Vagina (tissue), 2 donors: ENCODE data around the gene TBX15. TPM values are rescaled to one million over a fixed set of nuclear protein-coding genes. Genes with fewer than 3 reads are reported as not detected.
A peak's percentile ranks its signal among the peaks of the same experiment; 100 is the strongest.

ENCODE experiments used
- DNase-seq, 2 donors: peaks; one replicate each; pipeline ENCODE4 v3.0.0-alpha.2; 2017; ENCODE audit errors: extremely low spot score in 2 of 2
- H3K27ac ChIP-seq: fragments of 200-600 bp; sonication (generic); one replicate; pipeline ENCODE4 v1.5.1; 2019
- H3K27me3 ChIP-seq: fragments of 200-600 bp; sonication (generic); one replicate; pipeline ENCODE4 v1.5.1; 2019
- H3K36me3 ChIP-seq, 2 donors: fragments of 200-600 bp; sonication (generic); one replicate each; pipeline ENCODE4 v1.5.1; 2017 to 2019
- H3K4me1 ChIP-seq: fragments of 200-600 bp; sonication (generic); one replicate; pipeline ENCODE4 v1.5.1; 2019
- H3K4me3 ChIP-seq, 2 donors: fragments of 200-600 bp; sonication (generic); 1 replicate in 1 of 2; 2 replicates in 1 of 2; pipeline ENCODE4 v1.5.1; 2016 to 2019
- H3K9me3 ChIP-seq: fragments of 200-600 bp; sonication (generic); one replicate; pipeline ENCODE4 v1.5.1; 2019
- CTCF ChIP-seq, 3 experiments: fragments of 450-650 bp in 2 of 3; fragments of 200-600 bp in 1 of 3; sonication (generic) in 1 of 3; IDR thresholded peaks; one replicate each; pipeline ENCODE4 v1.5.1; 2017 to 2019; ENCODE audit warnings: antibody characterized with exemption in 3 of 3, mild to moderate bottlenecking in 2 of 3, moderate library complexity in 2 of 3
- POLR2A ChIP-seq, 2 donors: fragments of 450-650 bp; IDR thresholded peaks; one replicate each; pipeline ENCODE4 v1.6.1; 2017; ENCODE audit warnings: antibody characterized with exemption in 2 of 2, mild to moderate bottlenecking in 2 of 2, moderate library complexity in 2 of 2
- POLR2AphosphoS5 ChIP-seq, 2 donors: sonication (generic); formaldehyde crosslinking; IDR thresholded peaks; one replicate each; pipeline ENCODE4 v1.9.0; 2017; ENCODE audit warnings: antibody characterized with exemption in 2 of 2, mild to moderate bottlenecking in 2 of 2, low read depth in 1 of 2; ENCODE audit not compliant: insufficient read depth in 1 of 2
- intact Hi-C: fragments of 100-400 bp; cut with DNase I; formaldehyde crosslinking; loops from one replicate; pipeline ENCODE4 v1.15.1; 2023
- total RNA-seq: library from RNA; depleted of rRNA; stranded (reverse); fragments of >200 nt; gene quantifications from one replicate; pipeline ENCODE4 v1.2.3, GENCODE V29; 2016

The TBX15 gene
- total RNA-seq, 1 donor from 2014 or later: 0.98 TPM

- intact Hi-C loops: no loop called here
- Histone ChIP-seq H3K27ac (no peak overlapping the region), H3K27me3 (peaks cover 21% of the 10 kb centered on the region), H3K4me1 (peaks cover 12% of the 10 kb centered on the region), H3K36me3 (no peaks in the 10 kb centered on the region), H3K9me3 (no peaks in the 10 kb centered on the region), H3K4me3 (peak overlapping the region in 1 of 2 donors; percentile 16)
- no peak for DNase-seq
- TF ChIP-seq CTCF (IDR thresholded peaks at IDR 0.05) (no peak), POLR2AphosphoS5 (IDR thresholded peaks at IDR 0.05; ENCODE audit: insufficient read depth in 1 of 2, low read depth in 1 of 2) (no peak), POLR2A (IDR thresholded peaks at IDR 0.05) (no peak)
Observed at GRCh38 chr1:118978914-118979701, 9.0 kb downstream of the TBX15 start.

- no peak for TF ChIP-seq CTCF (IDR thresholded peaks at IDR 0.05)
- no peak for TF ChIP-seq POLR2AphosphoS5 (IDR thresholded peaks at IDR 0.05; ENCODE audit: insufficient read depth in 1 of 2, low read depth in 1 of 2)
- TF ChIP-seq POLR2A (IDR thresholded peaks at IDR 0.05): no peak
- Histone ChIP-seq H3K27ac (no peak overlapping the region), H3K4me3 (no peak overlapping the region), H3K27me3 (peaks cover 8% of the 10 kb centered on the region), H3K36me3 (no peaks in the 10 kb centered on the region), H3K9me3 (no peaks in the 10 kb centered on the region), H3K4me1 (peaks cover 9% of the 10 kb centered on the region)
- intact Hi-C loops: no loop called here
- no peak for DNase-seq
Observed at GRCh38 chr1:118977600-118977999, 10.5 kb downstream of the TBX15 start.

- intact Hi-C loops: no loop called here
- TF ChIP-seq POLR2AphosphoS5 (IDR thresholded peaks at IDR 0.05; ENCODE audit: insufficient read depth in 1 of 2, low read depth in 1 of 2) (no peak), POLR2A (IDR thresholded peaks at IDR 0.05) (no peak), CTCF (IDR thresholded peaks at IDR 0.05) (no peak)
- no peak for DNase-seq
- Histone ChIP-seq H3K4me1 (peaks cover 8% of the 10 kb centered on the region), H3K36me3 (no peaks in the 10 kb centered on the region), H3K27ac (no peak overlapping the region), H3K27me3 (no peaks in the 10 kb centered on the region), H3K9me3 (no peaks in the 10 kb centered on the region), H3K4me3 (no peak overlapping the region)
Observed at GRCh38 chr1:118974661-118975060, 13.5 kb downstream of the TBX15 start.

GRCh38 chr1:118973531-118974137 is 14.5 kb downstream of the TBX15 start:
- no peak for DNase-seq
- intact Hi-C loops: no loop called here
- Histone ChIP-seq H3K27ac (no peak overlapping the region), H3K9me3 (no peaks in the 10 kb centered on the region), H3K36me3 (no peaks in the 10 kb centered on the region), H3K4me3 (no peak overlapping the region), H3K4me1 (no peaks in the 10 kb centered on the region), H3K27me3 (no peaks in the 10 kb centered on the region)
- TF ChIP-seq POLR2A (IDR thresholded peaks at IDR 0.05) (no peak), POLR2AphosphoS5 (IDR thresholded peaks at IDR 0.05; ENCODE audit: insufficient read depth in 1 of 2, low read depth in 1 of 2) (no peak), CTCF (IDR thresholded peaks at IDR 0.05) (no peak)

GRCh38 chr1:118973032-118973431 is 15.1 kb downstream of the TBX15 start:
- Histone ChIP-seq H3K27ac (no peak overlapping the region), H3K4me1 (no peaks in the 10 kb centered on the region), H3K9me3 (no peaks in the 10 kb centered on the region), H3K27me3 (no peaks in the 10 kb centered on the region), H3K36me3 (no peaks in the 10 kb centered on the region), H3K4me3 (no peak overlapping the region)
- no peak for DNase-seq
- no peak for TF ChIP-seq POLR2A (IDR thresholded peaks at IDR 0.05)
- TF ChIP-seq CTCF (IDR thresholded peaks at IDR 0.05): no peak
- no peak for TF ChIP-seq POLR2AphosphoS5 (IDR thresholded peaks at IDR 0.05; ENCODE audit: insufficient read depth in 1 of 2, low read depth in 1 of 2)
- intact Hi-C loops: no loop called here
